Prostate gland (tissue), 2 donors: ENCODE measurements around the gene INPP5A. TPM values are rescaled to one million over a fixed set of nuclear protein-coding genes. Genes with fewer than 3 reads are reported as not detected.

Experiments used
- DNase-seq: peaks from one replicate; pipeline ENCODE4 v3.0.0-alpha.2; 2019; ENCODE audit warnings: low spot score
- H3K27ac ChIP-seq, 2 donors: fragments of 200-600 bp; sonication (generic); 2 replicates each; pipeline ENCODE4 v1.5.1; 2017 to 2019
- H3K27me3 ChIP-seq: fragments of 200-600 bp; sonication (generic); replicated peaks from 2 replicates; pipeline ENCODE4 v1.5.1; 2019; ENCODE audit not compliant: insufficient read depth
- H3K36me3 ChIP-seq, 2 donors: fragments of 200-600 bp; sonication (generic); 1 replicate in 1 of 2; 2 replicates in 1 of 2; pipeline versions ENCODE4 v1.5.1 to v1.8.1; 2017 to 2019
- H3K4me1 ChIP-seq: fragments of 200-600 bp; sonication (generic); replicated peaks from 2 replicates; pipeline ENCODE4 v1.5.1; 2019
- H3K4me3 ChIP-seq, 2 donors: fragments of 200-600 bp; sonication (generic); 2 replicates each; pipeline ENCODE4 v1.5.1; 2017 to 2019
- H3K9me3 ChIP-seq: fragments of 200-600 bp; sonication (generic); 2 replicates; pipeline ENCODE4 v1.5.1; 2017
- POLR2A ChIP-seq: fragments of 450-650 bp; IDR thresholded peaks from one replicate; pipeline ENCODE4 v1.6.1; 2016; ENCODE audit warnings: antibody characterized with exemption, mild to moderate bottlenecking
- POLR2AphosphoS5 ChIP-seq: sonication (generic); formaldehyde crosslinking; IDR thresholded peaks from one replicate; pipeline ENCODE4 v1.6.1; 2017; ENCODE audit warnings: antibody characterized with exemption
- WGBS: methylation state at CpG from one replicate; pipeline ENCODE4 v1.1.5; 2018; 5-methylcytosine and 5-hydroxymethylcytosine counted together
- intact Hi-C: fragments of 100-400 bp; cut with DNase I; formaldehyde crosslinking; loops from one replicate; pipeline ENCODE4 v1.14.2; 2022
- total RNA-seq, 2 donors: library from RNA; depleted of rRNA; stranded (reverse); fragments of >200 nt; gene quantifications; one replicate each; pipeline ENCODE4 v1.1.0, GENCODE V29; 2016
- TF ChIP-seq, protein P1 (sequence below), 4 experiments: fragments of 200-600 bp in 2 of 4; fragments of 450-650 bp in 2 of 4; sonication (generic) in 2 of 4; IDR thresholded peaks; 1 replicate in 3 of 4; 2 replicates in 1 of 4; pipeline ENCODE4 v1.5.1; 2016 to 2019; ENCODE audit warnings: antibody characterized with exemption in 4 of 4, mild to moderate bottlenecking in 2 of 4, moderate library complexity in 2 of 4

The INPP5A gene
- total RNA-seq, 2 donors from 2014 or later: 49.5 to 83.3 TPM

DNA sequence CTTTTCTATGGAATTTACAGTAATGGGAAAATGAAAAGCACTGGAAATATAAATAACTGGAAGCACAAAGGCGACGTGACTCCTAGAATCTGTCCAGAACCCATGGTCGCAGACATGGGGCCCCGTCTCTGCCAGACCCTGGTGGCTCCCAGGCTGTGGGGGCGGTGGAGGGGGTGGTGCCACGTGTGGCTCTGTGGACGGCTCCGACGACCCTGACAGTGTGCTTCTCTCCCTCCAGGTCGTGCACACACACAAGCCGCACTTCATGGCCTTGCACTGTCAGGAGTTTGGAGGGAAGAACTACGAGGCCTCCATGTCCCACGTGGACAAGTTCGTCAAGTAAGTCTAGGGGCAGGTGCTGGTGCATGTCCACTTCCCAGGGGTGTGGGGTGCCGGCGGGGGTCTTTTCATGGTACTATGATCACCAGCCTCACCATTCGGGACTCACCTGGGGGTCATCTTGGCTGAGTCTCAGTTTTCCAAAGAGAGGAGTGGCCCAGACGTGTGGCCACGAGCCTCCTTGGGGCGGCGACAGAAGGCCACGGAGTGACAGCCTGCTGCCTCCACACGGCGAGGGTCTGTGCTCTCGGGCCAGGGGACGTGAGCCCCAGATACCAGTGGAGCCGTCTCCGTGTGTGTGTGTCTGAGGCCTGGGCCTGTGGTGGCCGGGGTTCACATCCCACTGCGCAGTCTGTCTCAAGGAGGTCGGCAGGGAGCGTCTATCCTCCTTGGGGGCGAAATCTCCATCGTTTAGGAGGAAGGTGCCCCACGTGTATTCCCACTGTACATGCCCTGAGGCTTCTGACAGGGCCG, 108.2 kb downstream of the INPP5A start:
- Histone ChIP-seq H3K27ac (no peak overlapping the region), H3K27me3 (no peaks in the 10 kb centered on the region), H3K36me3 (no peaks in the 10 kb centered on the region), H3K4me1 (no peaks in the 10 kb centered on the region), H3K4me3 (no peak overlapping the region), H3K9me3 (no peaks in the 10 kb centered on the region)
- no peak for DNase-seq
- intact Hi-C loops: loop anchor here (10.0 kb wide), 1 partner anchor 251 kb away; the partner anchor contains the start of gene PWWP2B
- TF ChIP-seq POLR2AphosphoS5 (no peak), POLR2A (no peak)
- TF ChIP-seq, protein P1, sequence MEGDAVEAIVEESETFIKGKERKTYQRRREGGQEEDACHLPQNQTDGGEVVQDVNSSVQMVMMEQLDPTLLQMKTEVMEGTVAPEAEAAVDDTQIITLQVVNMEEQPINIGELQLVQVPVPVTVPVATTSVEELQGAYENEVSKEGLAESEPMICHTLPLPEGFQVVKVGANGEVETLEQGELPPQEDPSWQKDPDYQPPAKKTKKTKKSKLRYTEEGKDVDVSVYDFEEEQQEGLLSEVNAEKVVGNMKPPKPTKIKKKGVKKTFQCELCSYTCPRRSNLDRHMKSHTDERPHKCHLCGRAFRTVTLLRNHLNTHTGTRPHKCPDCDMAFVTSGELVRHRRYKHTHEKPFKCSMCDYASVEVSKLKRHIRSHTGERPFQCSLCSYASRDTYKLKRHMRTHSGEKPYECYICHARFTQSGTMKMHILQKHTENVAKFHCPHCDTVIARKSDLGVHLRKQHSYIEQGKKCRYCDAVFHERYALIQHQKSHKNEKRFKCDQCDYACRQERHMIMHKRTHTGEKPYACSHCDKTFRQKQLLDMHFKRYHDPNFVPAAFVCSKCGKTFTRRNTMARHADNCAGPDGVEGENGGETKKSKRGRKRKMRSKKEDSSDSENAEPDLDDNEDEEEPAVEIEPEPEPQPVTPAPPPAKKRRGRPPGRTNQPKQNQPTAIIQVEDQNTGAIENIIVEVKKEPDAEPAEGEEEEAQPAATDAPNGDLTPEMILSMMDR (IDR thresholded peaks at IDR 0.05): no peak
- WGBS: 94% methylated on average over 35 of the region's 36 CpGs

DNA sequence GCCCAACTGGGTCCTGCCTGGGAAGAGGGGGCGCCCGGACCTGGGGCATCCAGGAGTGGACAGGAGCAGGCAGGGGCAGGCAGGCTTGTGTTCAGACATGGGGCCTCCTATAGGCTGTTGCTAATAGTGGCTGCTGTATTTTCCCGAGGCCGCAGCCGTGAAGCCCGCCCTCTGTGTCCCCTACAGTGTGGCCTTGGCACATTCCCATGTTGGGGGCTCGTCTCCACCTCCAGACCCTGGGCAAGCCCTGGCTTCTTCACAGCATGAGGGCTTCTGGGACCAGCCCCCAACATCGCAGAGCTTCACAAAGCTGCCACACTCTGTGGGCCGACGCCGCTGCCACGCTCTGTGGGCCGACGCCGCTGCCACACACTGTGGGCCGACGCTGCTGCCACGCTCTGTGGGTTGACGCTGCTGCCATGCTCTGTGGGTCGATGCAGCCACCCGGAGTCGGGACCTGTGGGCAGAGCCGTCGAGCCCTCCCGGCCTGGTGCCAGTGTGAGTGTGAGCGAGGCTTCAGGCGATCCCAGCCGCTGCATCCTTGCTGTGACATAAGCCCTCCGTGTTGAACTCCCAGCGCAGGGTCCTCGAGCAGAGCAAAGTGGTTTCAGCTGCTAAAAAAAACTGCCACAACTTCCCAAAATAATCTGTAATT, 109.0 kb downstream of the INPP5A start:
- Histone ChIP-seq H3K4me1 (no peaks in the 10 kb centered on the region), H3K27ac (no peak overlapping the region), H3K4me3 (no peak overlapping the region), H3K36me3 (no peaks in the 10 kb centered on the region), H3K27me3 (no peaks in the 10 kb centered on the region), H3K9me3 (no peaks in the 10 kb centered on the region)
- TF ChIP-seq POLR2A: no peak
- TF ChIP-seq POLR2AphosphoS5: no peak
- TF ChIP-seq, protein P1 (IDR thresholded peaks at IDR 0.05): no peak
- intact Hi-C loops: loop anchor here (10.0 kb wide), 1 partner anchor 252 kb away; the partner anchor contains the start of gene PWWP2B
- WGBS: 96% methylated on average over 29 of the region's 31 CpGs
- DNase-seq: no peak

DNA sequence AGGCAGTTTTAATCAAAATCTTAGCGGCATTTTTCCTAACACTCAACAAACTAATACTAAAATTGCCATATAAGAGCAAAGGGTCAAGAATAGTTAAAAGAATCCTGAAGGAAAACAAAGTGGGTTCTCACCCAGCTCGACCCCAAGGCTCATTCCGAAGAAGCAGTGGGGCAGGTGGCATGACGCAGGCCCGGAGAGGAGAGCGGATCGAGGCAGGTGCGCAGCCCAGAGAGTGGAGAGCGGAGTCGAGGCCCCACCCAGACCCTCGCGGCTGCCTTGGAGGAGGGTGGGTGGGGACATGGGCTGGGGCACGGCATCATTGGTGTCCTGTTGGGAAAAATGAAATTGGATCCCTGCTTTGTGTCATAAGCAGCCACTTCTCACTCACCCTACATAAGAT, 109.8 kb downstream of the INPP5A start:
- no peak for DNase-seq
- no peak overlapping the region for H3K27ac ChIP-seq
- H3K4me3 ChIP-seq: no peak overlapping the region
- no peaks in the 10 kb centered on the region for H3K27me3 ChIP-seq
- no peak for TF ChIP-seq POLR2AphosphoS5
- intact Hi-C loops: loop anchor here (10.0 kb wide), 1 partner anchor 253 kb away; the partner anchor contains the start of gene PWWP2B
- H3K36me3 ChIP-seq: no peaks in the 10 kb centered on the region
- 89% methylated on average over 13 of the region's 13 CpGs for WGBS
- H3K9me3 ChIP-seq: no peaks in the 10 kb centered on the region
- H3K4me1 ChIP-seq: no peaks in the 10 kb centered on the region

GRCh38 chr10:132648072-132648850, 110.7 kb downstream of the INPP5A start:
- no peaks in the 10 kb centered on the region for H3K36me3 ChIP-seq
- intact Hi-C loops: loop anchor here (10.0 kb wide), 1 partner anchor 253 kb away; the partner anchor contains the start of gene PWWP2B
- no peaks in the 10 kb centered on the region for H3K9me3 ChIP-seq
- H3K27me3 ChIP-seq: no peaks in the 10 kb centered on the region
- H3K27ac ChIP-seq: no peak overlapping the region
- WGBS: 78% methylated on average over 26 of the region's 26 CpGs
- no peak overlapping the region for H3K4me3 ChIP-seq
- no peak for DNase-seq
- H3K4me1 ChIP-seq: no peaks in the 10 kb centered on the region
- no peak for TF ChIP-seq POLR2A
- TF ChIP-seq POLR2AphosphoS5: no peak
- TF ChIP-seq, protein P1 (IDR thresholded peaks at IDR 0.05): no peak
